ENCODE results near the gene TIGD4. TPM values are rescaled to one million over a fixed set of nuclear protein-coding genes. Genes with fewer than 3 reads are reported as not detected.

The TIGD4 gene
- polyA plus RNA-seq, 2 of the 4 experiments (the other 2 are of a cell fraction), result 0.30 to 0.45 TPM

DNA sequence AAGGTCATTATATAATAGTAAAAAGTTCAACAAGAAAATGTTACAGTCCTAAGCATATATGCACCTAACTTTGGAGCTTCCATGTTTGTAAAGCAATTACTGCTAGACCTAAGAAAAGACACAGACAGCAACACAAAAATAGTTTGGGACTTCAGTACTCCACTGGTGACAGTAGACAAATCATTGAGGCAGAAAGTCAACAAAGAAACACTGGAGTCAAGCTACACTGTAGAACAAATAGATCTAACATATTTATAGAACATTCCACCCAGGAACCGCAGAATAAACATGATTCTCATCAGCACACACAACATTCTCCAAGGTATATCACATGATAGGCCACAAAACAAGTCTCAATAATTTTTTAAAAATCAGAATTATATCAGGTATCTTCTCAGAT, 42.8 kb upstream of the TIGD4 start (continued):
- TF ChIP-seq FOSL2 (IDR thresholded peaks at IDR 0.05) (no peak), FOSL2 (CRISPR knock-in tag; IDR thresholded peaks at IDR 0.05) (no peak)

DNA sequence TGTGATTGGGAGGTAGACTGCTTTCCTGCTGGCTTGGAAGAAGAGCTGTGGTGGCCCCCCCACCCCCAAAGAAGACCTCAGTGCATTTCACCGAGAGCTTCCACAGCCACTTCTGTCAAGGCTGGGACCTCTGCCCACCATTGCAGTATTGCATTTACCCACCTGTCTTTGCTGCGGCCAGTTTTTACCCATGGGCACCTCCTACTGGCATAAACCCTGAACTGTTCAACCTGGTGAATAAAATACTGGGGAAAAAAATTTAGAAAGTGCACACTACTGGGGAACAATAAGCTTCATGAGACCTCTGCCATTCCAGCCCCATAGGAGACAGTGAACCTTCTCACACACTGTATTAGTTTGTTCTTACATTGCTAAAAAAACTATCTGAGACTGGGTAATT, 40.5 kb upstream of the TIGD4 start:
- ChIA-PET POLR2A (no interaction called here), CTCF (interaction anchor here (0.6 to 1.0 kb wide), 2 partner anchors 32 to 101 kb away, joined by 3 read pairs; no protein-coding TSS in a partner anchor)
- Histone ChIP-seq H3K27ac (no peak overlapping the region), H3K9me3 (peaks cover 9% of the 10 kb centered on the region), H3K4me3 (no peak overlapping the region), H3K4me2 (no peak overlapping the region), H3K4me1 (no peaks in the 10 kb centered on the region)
- WGBS (ENCODE audit: missing lambda C conversion rate), result 100% methylated on average over 2 of the region's 2 CpGs
- FAIRE-seq (no peak), ATAC-seq (no peak), DNase-seq (ENCODE audit: low read depth in 1 of 2, low spot score in 1 of 2) (no peak)
- TF ChIP-seq JUNB (IDR thresholded peaks at IDR 0.05), result no peak
- no peak for TF ChIP-seq PHF8 (IDR thresholded peaks at IDR 0.05; ENCODE audit: borderline replicate concordance, low read depth)
- TF ChIP-seq RAD21 (conservative IDR thresholded peaks at IDR 0.05 in 1 of 2, IDR thresholded peaks at IDR 0.05 in 1 of 2), result no peak
- TF ChIP-seq ZSCAN20 (CRISPR knock-in tag; IDR thresholded peaks at IDR 0.05), result no peak
- TF ChIP-seq, protein P1, sequence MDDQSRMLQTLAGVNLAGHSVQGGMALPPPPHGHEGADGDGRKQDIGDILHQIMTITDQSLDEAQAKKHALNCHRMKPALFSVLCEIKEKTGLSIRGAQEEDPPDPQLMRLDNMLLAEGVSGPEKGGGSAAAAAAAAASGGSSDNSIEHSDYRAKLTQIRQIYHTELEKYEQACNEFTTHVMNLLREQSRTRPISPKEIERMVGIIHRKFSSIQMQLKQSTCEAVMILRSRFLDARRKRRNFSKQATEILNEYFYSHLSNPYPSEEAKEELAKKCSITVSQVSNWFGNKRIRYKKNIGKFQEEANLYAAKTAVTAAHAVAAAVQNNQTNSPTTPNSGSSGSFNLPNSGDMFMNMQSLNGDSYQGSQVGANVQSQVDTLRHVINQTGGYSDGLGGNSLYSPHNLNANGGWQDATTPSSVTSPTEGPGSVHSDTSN (IDR thresholded peaks at IDR 0.05), result no peak
- no peak for TF ChIP-seq TP53 (CRISPR knock-in tag; IDR thresholded peaks at IDR 0.05)
- TF ChIP-seq KDM5A (IDR thresholded peaks at IDR 0.05), result no peak
- TF ChIP-seq NFE2L2 (conservative IDR thresholded peaks at IDR 0.05; ENCODE audit: low read length), result no peak

GRCh38 chr4:152819026-152819645, 39.6 kb upstream of the TIGD4 start:
- Histone ChIP-seq H3K4me2 (no peak overlapping the region), H3K9me3 (peaks cover 9% of the 10 kb centered on the region), H3K27ac (no peak overlapping the region), H3K4me1 (no peaks in the 10 kb centered on the region), H3K4me3 (no peak overlapping the region)
- no peak for TF ChIP-seq FOSB (CRISPR knock-in tag; IDR thresholded peaks at IDR 0.05)
- TF ChIP-seq PHF8 (IDR thresholded peaks at IDR 0.05; ENCODE audit: borderline replicate concordance, low read depth), result no peak
- TF ChIP-seq HEYL (CRISPR knock-in tag; IDR thresholded peaks at IDR 0.05), result no peak
- no peak for TF ChIP-seq RARB (CRISPR knock-in tag; IDR thresholded peaks at IDR 0.05)
- TF ChIP-seq CEBPB (IDR thresholded peaks at IDR 0.05), result no peak
- TF ChIP-seq MAX (IDR thresholded peaks at IDR 0.05), result no peak
- TF ChIP-seq, protein P2, sequence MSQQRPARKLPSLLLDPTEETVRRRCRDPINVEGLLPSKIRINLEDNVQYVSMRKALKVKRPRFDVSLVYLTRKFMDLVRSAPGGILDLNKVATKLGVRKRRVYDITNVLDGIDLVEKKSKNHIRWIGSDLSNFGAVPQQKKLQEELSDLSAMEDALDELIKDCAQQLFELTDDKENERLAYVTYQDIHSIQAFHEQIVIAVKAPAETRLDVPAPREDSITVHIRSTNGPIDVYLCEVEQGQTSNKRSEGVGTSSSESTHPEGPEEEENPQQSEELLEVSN (IDR thresholded peaks at IDR 0.05; ENCODE audit: borderline replicate concordance, low read depth), result no peak
- no peak for TF ChIP-seq ZFP36 (IDR thresholded peaks at IDR 0.05; ENCODE audit: borderline replicate concordance, partially characterized antibody)
- no peak for TF ChIP-seq HOXB13 (CRISPR knock-in tag; IDR thresholded peaks at IDR 0.05; ENCODE audit: low read depth)
- TF ChIP-seq, protein P3, sequence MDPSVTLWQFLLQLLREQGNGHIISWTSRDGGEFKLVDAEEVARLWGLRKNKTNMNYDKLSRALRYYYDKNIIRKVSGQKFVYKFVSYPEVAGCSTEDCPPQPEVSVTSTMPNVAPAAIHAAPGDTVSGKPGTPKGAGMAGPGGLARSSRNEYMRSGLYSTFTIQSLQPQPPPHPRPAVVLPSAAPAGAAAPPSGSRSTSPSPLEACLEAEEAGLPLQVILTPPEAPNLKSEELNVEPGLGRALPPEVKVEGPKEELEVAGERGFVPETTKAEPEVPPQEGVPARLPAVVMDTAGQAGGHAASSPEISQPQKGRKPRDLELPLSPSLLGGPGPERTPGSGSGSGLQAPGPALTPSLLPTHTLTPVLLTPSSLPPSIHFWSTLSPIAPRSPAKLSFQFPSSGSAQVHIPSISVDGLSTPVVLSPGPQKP (IDR thresholded peaks at IDR 0.05; ENCODE audit: low read depth, low read length), result no peak
- CTCF ChIA-PET, result interaction anchor here (0.6 kb wide), 1 partner anchor 181 kb away, joined by 3 read pairs; no protein-coding TSS in a partner anchor
- 89% methylated on average over 7 of the region's 7 CpGs for whole genome bisulfite sequencing (ENCODE audit: missing lambda C conversion rate)
- no peak for DNase-seq (ENCODE audit: low read depth in 1 of 2, low spot score in 1 of 2)
- ATAC-seq, result no peak
- FAIRE-seq, result no peak
- POLR2A ChIA-PET, result no interaction called here

DNA sequence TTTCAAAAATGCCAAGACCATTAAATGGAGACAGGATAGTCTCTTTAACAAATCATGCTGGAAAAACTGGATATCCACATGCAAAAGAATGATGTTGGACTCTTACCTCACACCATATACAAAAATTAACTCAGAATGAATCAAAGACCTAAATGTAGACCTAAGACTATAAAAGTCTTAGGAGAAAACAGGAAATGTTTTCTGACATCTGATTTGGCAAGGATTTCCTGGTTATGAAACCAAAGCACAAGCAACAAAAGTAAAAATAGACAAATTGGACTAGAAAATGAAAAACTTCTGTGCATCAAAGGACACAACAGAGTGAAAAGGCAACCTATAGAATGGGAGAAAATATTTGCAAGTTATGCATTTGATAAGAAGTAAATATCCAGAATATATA, 37.8 kb upstream of the TIGD4 start:
- POLR2A ChIA-PET, result no interaction called here
- H3K4me1 ChIP-seq, result no peaks in the 10 kb centered on the region
- ATAC-seq, result no peak
- CTCF ChIA-PET, result no interaction called here
- no peak overlapping the region for H3K4me2 ChIP-seq
- peaks cover 9% of the 10 kb centered on the region for H3K9me3 ChIP-seq
- FAIRE-seq, result no peak
- TF ChIP-seq RNF2 (IDR thresholded peaks at IDR 0.05; ENCODE audit: borderline replicate concordance, low read depth) (no peak), EHMT2 (IDR thresholded peaks at IDR 0.05; ENCODE audit: low read depth) (no peak), CBX8 (IDR thresholded peaks at IDR 0.05) (no peak), JUNB (IDR thresholded peaks at IDR 0.05) (no peak), MAX (IDR thresholded peaks at IDR 0.05) (no peak), FOXS1 (CRISPR knock-in tag; IDR thresholded peaks at IDR 0.05) (no peak)
- no peak overlapping the region for H3K27ac ChIP-seq
- DNase-seq (ENCODE audit: low read depth in 1 of 2, low spot score in 1 of 2), result no peak
- H3K4me3 ChIP-seq, result no peak overlapping the region
